Activated effector memory CD4-positive, alpha-beta T cell treated with Interleukin-2 at 50 U/mL for 16 hours (primary cell): ENCODE measurements around the gene STIM2.
A peak's percentile ranks its signal among the peaks of the same experiment; 100 is the strongest.

Experiments used
- DNase-seq: peaks from one replicate; pipeline ENCODE4 v3.0.0-alpha.2; 2020

The STIM2 gene

GRCh38 chr4:26837993-26838842 lies 22.4 kb upstream of the STIM2 start:
- DNase-seq = no peak

- DNase-seq = no peak
These were observed 21.6 kb upstream of the STIM2 start for GRCh38 chr4:26839016-26839415.

GRCh38 chr4:26839534-26839951 lies 21.1 kb upstream of the STIM2 start:
- no peak for DNase-seq

- DNase-seq = no peak
These were observed 19.9 kb upstream of the STIM2 start for GRCh38 chr4:26840786-26841185.

- DNase-seq = no peak
These were observed 17.7 kb upstream of the STIM2 start for GRCh38 chr4:26842911-26843310.

GRCh38 chr4:26850528-26850927 lies 10.1 kb upstream of the STIM2 start:
- no peak for DNase-seq

GRCh38 chr4:26851129-26851528 lies 9.5 kb upstream of the STIM2 start:
- DNase-seq = no peak

GRCh38 chr4:26854701-26855100 lies 5.9 kb upstream of the STIM2 start:
- no peak for DNase-seq

GRCh38 chr4:26856906-26857277 lies 3.7 kb upstream of the STIM2 start:
- DNase-seq = no peak

GRCh38 chr4:26857278-26858034 lies 3.2 kb upstream of the STIM2 start:
- DNase-seq = peak; percentile 91

GRCh38 chr4:26858035-26858918 lies 2.4 kb upstream of the STIM2 start:
- DNase-seq = no peak

- no peak for DNase-seq
These were observed 1.7 kb upstream of the STIM2 start for GRCh38 chr4:26858947-26859401.

GRCh38 chr4:26859762-26860156 lies 882 bp upstream of the STIM2 start:
- DNase-seq = no peak

GRCh38 chr4:26860922-26861433 lies 337 bp downstream of the STIM2 start:
- peak; percentile 45 for DNase-seq

- DNase-seq = peak; percentile 68
These were observed 969 bp downstream of the STIM2 start for GRCh38 chr4:26861434-26862186.

- no peak for DNase-seq
These were observed 1.8 kb downstream of the STIM2 start for GRCh38 chr4:26862381-26862915.

- no peak for DNase-seq
These were observed 2.9 kb downstream of the STIM2 start for GRCh38 chr4:26863512-26863911.

- no peak for DNase-seq
These were observed 4.3 kb downstream of the STIM2 start for GRCh38 chr4:26864899-26865298.

- no peak for DNase-seq
These were observed 5.6 kb downstream of the STIM2 start for GRCh38 chr4:26866203-26866602.

GRCh38 chr4:26866781-26867180 lies 6.1 kb downstream of the STIM2 start:
- no peak for DNase-seq

- DNase-seq = no peak
These were observed 7.5 kb downstream of the STIM2 start for GRCh38 chr4:26867914-26868684.
